Stimulated activated CD8-positive, alpha-beta memory T cell treated with anti-CD3 and anti-CD28 coated beads, Interleukin-15, amount 100 ng/mL, for 1 hour (primary cell): ENCODE results near the gene NR5A1.

Experiments used
- DNase-seq: peaks from one replicate; pipeline ENCODE4 v3.0.0-alpha.2; 2020; ENCODE audit warnings: low read depth

The NR5A1 gene

DNA sequence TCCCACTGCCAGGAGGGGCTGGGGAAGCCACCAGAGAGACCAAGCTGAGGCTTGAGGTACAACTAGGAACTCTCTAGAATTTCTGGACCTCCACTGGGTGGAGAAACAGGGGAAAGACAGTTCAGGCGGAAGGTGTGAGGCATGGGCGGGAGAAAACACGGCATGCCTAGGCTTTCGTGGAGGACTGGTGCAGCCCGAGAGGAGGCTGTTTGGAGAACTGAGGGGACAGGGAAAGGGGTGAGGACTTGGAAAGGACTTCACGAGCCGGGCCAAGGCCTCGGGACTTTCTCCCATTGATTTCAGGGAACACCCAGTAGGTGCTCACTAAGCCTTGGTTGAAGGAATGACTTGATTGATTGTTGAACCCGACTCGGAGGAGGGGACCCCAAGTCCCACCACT is 66.4 kb downstream of the NR5A1 start:
- no peak for DNase-seq

DNA sequence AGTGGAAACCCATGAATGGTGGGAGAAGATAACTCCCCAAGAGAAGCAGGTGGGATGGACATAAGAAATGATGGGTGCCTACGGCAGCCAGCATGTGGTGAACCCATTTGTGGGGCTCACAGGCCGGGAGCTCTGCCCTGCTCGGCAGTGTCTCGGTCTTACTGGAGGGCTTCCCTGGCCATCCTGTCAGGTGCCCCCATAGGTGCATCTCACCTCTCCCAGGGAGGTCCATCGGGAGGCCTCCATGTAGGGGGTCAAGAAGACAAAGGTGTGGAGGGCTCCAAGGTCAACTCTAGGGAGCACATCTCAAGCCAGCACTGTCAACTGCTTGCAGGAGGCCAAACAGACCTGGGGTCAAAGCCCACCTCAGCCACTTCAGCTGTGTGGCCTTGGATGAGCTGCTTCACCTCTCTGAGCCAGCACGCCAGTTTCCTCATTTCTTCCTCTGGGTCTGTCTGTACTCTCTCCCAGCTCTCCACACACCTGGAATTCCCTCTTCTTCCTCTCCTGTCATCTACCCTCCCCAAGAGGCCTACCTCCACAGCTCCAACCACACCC is 67.4 kb downstream of the NR5A1 start:
- no peak for DNase-seq

DNA sequence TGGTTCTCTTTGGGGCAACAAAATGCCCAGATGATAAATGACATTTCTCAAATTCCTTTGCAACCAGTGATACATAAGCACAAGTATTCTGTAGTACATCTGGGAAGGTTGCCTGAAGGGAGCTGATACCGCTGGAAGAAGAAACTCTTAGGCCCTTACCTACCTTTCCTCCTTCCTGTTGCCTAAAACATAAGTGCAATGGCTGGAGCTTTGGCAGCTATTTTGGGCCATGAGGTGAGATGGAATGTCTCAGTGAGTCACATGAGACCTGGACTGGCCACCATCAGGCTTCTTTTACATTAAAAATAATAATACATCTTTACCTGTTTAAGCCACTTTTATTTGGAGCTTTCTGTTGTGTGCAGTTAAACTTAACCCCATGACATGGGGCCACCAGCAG is 68.1 kb downstream of the NR5A1 start:
- DNase-seq = no peak

DNA sequence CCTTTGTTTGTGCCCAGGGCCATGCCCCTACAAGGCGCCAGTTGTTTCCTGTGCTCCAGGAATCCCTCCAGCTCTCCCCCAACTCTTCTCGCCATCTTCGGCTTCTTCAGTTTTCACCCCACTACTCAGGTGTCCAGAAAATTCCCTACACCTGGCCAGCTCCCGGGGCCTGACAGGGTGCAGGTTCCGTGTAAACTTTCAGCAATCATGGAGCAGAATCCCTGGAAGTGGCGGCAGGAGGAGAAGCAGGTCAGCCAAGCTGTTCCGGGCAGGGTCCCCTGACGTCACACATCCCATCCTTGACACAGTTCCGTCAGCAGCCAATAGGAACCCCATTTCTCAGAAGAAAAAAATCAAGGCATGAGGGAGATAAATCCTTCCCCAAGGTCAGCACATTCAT is 69.1 kb downstream of the NR5A1 start:
- no peak for DNase-seq

GRCh38 chr9:124437086-124437485 is 70.1 kb downstream of the NR5A1 start:
- no peak for DNase-seq

DNA sequence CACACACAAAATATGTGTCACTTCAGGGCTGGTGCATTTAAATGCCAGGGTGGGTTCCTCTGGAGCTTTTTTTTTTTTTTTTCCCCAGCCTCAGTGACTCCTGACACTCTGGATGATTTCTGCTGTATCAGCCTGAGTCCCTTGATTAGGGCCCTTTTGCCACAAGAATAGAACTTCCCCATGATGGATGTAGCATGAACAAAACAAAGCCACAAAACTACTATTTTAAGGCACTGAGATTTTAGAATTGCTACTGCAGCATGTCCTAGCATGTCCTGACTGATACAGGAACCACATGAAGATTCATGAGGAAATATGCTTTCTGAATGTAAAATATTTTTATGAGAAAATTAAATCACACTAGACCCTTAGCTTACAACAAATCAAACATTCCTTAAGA is 70.9 kb downstream of the NR5A1 start:
- no peak for DNase-seq
